Prostate gland (tissue), 2 donors: ENCODE results near the gene RELCH. TPM values are rescaled to one million over a fixed set of nuclear protein-coding genes. Genes with fewer than 3 reads are reported as not detected.

Experiments used
- DNase-seq: peaks from one replicate; pipeline ENCODE4 v3.0.0-alpha.2; 2019; ENCODE audit warnings: low spot score
- H3K27ac ChIP-seq, 2 donors: fragments of 200-600 bp; sonication (generic); 2 replicates each; pipeline ENCODE4 v1.5.1; 2017 to 2019
- H3K27me3 ChIP-seq: fragments of 200-600 bp; sonication (generic); replicated peaks from 2 replicates; pipeline ENCODE4 v1.5.1; 2019; ENCODE audit not compliant: insufficient read depth
- H3K36me3 ChIP-seq, 2 donors: fragments of 200-600 bp; sonication (generic); 1 replicate in 1 of 2; 2 replicates in 1 of 2; pipeline versions ENCODE4 v1.5.1 to v1.8.1; 2017 to 2019
- H3K4me1 ChIP-seq: fragments of 200-600 bp; sonication (generic); replicated peaks from 2 replicates; pipeline ENCODE4 v1.5.1; 2019
- H3K4me3 ChIP-seq, 2 donors: fragments of 200-600 bp; sonication (generic); 2 replicates each; pipeline ENCODE4 v1.5.1; 2017 to 2019
- H3K9me3 ChIP-seq: fragments of 200-600 bp; sonication (generic); 2 replicates; pipeline ENCODE4 v1.5.1; 2017
- POLR2A ChIP-seq: fragments of 450-650 bp; IDR thresholded peaks from one replicate; pipeline ENCODE4 v1.6.1; 2016; ENCODE audit warnings: antibody characterized with exemption, mild to moderate bottlenecking
- POLR2AphosphoS5 ChIP-seq: sonication (generic); formaldehyde crosslinking; IDR thresholded peaks from one replicate; pipeline ENCODE4 v1.6.1; 2017; ENCODE audit warnings: antibody characterized with exemption
- WGBS: methylation state at CpG from one replicate; pipeline ENCODE4 v1.1.5; 2018; 5-methylcytosine and 5-hydroxymethylcytosine counted together
- intact Hi-C: fragments of 100-400 bp; cut with DNase I; formaldehyde crosslinking; loops from one replicate; pipeline ENCODE4 v1.14.2; 2022
- total RNA-seq, 2 donors: library from RNA; depleted of rRNA; stranded (reverse); fragments of >200 nt; gene quantifications; one replicate each; pipeline ENCODE4 v1.1.0, GENCODE V29; 2016
- TF ChIP-seq, protein P1 (sequence below), 4 experiments: fragments of 200-600 bp in 2 of 4; fragments of 450-650 bp in 2 of 4; sonication (generic) in 2 of 4; IDR thresholded peaks; 1 replicate in 3 of 4; 2 replicates in 1 of 4; pipeline ENCODE4 v1.5.1; 2016 to 2019; ENCODE audit warnings: antibody characterized with exemption in 4 of 4, mild to moderate bottlenecking in 2 of 4, moderate library complexity in 2 of 4

The RELCH gene
- total RNA-seq, 2 donors from 2014 or later, result 34.8 to 49.0 TPM

DNA sequence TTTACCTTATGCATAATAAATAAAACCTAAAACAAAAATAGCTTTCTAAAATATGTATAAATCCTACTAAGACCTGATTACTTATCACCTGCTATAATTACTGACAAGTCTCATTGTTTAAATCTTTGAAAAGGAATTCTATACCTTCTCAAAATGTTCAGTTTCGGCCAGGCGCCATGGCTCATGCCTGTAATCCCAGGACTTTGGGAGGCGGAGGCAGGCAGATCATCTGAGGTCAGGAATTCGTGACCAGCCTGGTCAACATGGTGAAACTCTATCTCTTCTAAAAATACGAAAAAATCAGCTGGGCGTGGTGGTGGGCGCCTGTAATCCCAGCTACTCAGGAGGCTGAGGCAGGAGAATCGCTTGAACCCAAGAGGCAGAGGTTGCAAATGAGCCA, 58.1 kb downstream of the RELCH start:
- WGBS, result 95% methylated on average over 8 of the region's 8 CpGs
- Histone ChIP-seq H3K27me3 (no peaks in the 10 kb centered on the region), H3K36me3 (no peaks in the 10 kb centered on the region), H3K4me3 (no peak overlapping the region), H3K4me1 (no peaks in the 10 kb centered on the region), H3K27ac (no peak overlapping the region), H3K9me3 (no peaks in the 10 kb centered on the region)
- no peak for TF ChIP-seq POLR2A
- TF ChIP-seq POLR2AphosphoS5, result no peak
- TF ChIP-seq, protein P1, sequence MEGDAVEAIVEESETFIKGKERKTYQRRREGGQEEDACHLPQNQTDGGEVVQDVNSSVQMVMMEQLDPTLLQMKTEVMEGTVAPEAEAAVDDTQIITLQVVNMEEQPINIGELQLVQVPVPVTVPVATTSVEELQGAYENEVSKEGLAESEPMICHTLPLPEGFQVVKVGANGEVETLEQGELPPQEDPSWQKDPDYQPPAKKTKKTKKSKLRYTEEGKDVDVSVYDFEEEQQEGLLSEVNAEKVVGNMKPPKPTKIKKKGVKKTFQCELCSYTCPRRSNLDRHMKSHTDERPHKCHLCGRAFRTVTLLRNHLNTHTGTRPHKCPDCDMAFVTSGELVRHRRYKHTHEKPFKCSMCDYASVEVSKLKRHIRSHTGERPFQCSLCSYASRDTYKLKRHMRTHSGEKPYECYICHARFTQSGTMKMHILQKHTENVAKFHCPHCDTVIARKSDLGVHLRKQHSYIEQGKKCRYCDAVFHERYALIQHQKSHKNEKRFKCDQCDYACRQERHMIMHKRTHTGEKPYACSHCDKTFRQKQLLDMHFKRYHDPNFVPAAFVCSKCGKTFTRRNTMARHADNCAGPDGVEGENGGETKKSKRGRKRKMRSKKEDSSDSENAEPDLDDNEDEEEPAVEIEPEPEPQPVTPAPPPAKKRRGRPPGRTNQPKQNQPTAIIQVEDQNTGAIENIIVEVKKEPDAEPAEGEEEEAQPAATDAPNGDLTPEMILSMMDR (IDR thresholded peaks at IDR 0.05), result no peak
- intact Hi-C loops, result no loop called here
- no peak for DNase-seq

DNA sequence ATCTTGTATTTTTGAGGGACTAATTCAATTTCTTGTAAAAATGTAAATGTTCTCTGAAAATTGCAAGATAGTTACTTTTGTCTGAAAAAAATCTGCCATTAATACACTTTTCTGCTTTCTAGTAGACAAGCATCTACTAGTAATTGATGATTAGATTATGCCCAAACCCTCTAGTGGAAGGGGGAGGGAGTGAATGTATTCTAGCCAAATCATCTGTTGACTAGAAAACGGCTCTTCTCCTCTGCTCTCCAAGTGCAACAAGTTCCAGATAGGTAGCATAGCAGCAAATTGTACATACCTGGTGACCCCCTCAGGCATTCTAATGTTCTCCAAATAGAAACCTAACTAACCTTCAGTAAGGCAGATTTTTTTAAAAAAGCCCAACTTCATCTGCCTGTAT, 58.6 kb downstream of the RELCH start:
- intact Hi-C loops, result no loop called here
- no peak for TF ChIP-seq POLR2AphosphoS5
- TF ChIP-seq, protein P1 (IDR thresholded peaks at IDR 0.05), result no peak
- no peak for TF ChIP-seq POLR2A
- DNase-seq, result no peak
- no peak overlapping the region for H3K4me3 ChIP-seq
- no peaks in the 10 kb centered on the region for H3K36me3 ChIP-seq
- H3K4me1 ChIP-seq, result no peaks in the 10 kb centered on the region
- no peak overlapping the region for H3K27ac ChIP-seq
- no peaks in the 10 kb centered on the region for H3K27me3 ChIP-seq
- H3K9me3 ChIP-seq, result no peaks in the 10 kb centered on the region
- WGBS, result 20% methylated on average over 1 of the region's 1 CpG

DNA sequence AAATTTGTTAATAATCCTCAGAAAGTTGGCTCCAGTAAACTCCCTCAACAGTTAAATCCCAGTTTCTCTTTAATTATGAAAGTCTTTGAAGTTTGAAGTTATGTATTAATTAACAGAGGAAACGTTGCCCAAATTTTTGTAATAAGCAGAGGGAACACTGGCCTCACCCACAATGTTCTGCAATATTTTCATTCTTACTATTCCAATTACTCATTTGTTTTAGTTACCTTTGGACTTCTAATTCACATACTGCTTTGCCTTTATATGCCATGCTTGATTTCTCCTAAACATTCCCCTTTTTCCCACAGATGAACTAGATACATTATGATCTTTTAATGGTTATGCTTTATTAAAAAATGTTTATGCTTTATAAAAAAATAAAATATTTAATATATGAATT, 61.3 kb downstream of the RELCH start:
- H3K36me3 ChIP-seq, result no peaks in the 10 kb centered on the region
- no peak for DNase-seq
- H3K9me3 ChIP-seq, result no peaks in the 10 kb centered on the region
- H3K4me3 ChIP-seq, result no peak overlapping the region
- no peak for TF ChIP-seq POLR2AphosphoS5
- TF ChIP-seq POLR2A, result no peak
- TF ChIP-seq, protein P1 (IDR thresholded peaks at IDR 0.05), result no peak
- H3K27ac ChIP-seq, result no peak overlapping the region
- 12% methylated on average over 1 of the region's 1 CpG for whole genome bisulfite sequencing
- H3K4me1 ChIP-seq, result no peaks in the 10 kb centered on the region
- intact Hi-C loops, result loop anchor here (2.0 kb wide), 1 partner anchor 64 kb away; no protein-coding TSS in a partner anchor
- H3K27me3 ChIP-seq, result no peaks in the 10 kb centered on the region

DNA sequence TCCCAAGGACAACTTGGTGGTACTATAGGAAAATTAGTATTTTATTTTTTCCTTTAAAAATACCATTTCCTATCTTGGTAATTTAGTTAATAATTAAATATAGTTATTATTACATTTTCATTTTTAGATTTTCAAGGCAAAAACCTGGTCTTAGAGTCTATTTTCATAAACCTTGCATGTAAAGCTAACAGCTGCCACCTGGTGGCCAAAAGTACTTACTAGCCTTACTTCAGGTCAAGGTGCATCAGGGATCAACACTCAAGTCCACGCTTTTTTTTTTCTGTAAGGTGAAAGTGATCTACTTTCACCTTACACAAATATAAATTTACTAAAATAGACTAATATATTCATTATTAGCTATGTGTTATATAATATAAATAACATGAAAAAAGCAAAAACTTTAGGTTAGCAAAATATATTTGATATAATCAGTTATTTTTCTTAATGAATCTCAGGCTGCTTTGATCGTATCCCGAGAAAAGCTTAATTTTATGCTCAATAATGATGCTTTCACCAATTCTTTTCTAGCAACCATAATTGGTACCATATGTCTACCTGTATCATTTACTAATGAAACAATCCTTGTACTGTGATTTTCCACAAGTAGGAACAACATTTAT, 62.5 kb downstream of the RELCH start:
- peak; percentile 81 for DNase-seq
- Histone ChIP-seq H3K36me3 (no peaks in the 10 kb centered on the region), H3K9me3 (no peaks in the 10 kb centered on the region), H3K4me1 (no peaks in the 10 kb centered on the region), H3K4me3 (no peak overlapping the region), H3K27me3 (no peaks in the 10 kb centered on the region), H3K27ac (no peak overlapping the region)
- TF ChIP-seq, protein P1 (IDR thresholded peaks at IDR 0.05), result peak; percentile 71 to 84 (median 76)
- no peak for TF ChIP-seq POLR2A
- 72% methylated on average over 3 of the region's 3 CpGs for WGBS
- intact Hi-C loops, result loop anchor here (2.0 kb wide), 1 partner anchor 65 kb away; no protein-coding TSS in a partner anchor

DNA sequence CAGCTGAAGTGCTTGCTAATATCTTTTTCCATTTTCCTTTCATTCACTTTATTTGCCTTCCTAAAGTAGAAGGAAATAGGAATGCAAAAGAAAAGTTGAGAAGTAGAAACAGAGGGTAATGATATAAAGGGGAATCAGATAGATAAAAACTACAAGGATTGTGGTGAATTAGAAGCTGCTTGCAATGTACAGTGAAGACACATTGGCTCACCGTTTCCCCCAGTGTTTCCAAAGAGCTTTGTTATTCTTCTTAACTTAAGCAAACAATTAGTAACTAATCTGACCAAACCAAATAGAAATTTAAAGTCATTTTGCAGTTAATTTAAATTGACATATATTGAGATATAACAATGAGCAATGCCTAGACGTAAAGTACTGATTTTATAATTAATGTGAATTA, 63.4 kb downstream of the RELCH start:
- Histone ChIP-seq H3K27me3 (no peaks in the 10 kb centered on the region), H3K9me3 (no peaks in the 10 kb centered on the region), H3K36me3 (no peaks in the 10 kb centered on the region), H3K4me1 (no peaks in the 10 kb centered on the region), H3K4me3 (no peak overlapping the region), H3K27ac (no peak overlapping the region)
- intact Hi-C loops, result no loop called here
- 60% methylated on average over 2 of the region's 2 CpGs for WGBS
- no peak for DNase-seq
- TF ChIP-seq, protein P1 (IDR thresholded peaks at IDR 0.05), result no peak
- TF ChIP-seq POLR2A, result no peak
- TF ChIP-seq POLR2AphosphoS5, result no peak
